ENCODE results near the gene AP2B1. TPM values are rescaled to one million over a fixed set of nuclear protein-coding genes. Genes with fewer than 3 reads are reported as not detected.
A peak's percentile ranks its signal among the peaks of the same experiment; 100 is the strongest.

Gene AP2B1
- total RNA-seq, 1 donor from 2014 or later = 37.9 TPM

- ATAC-seq = no peak
These were observed 145.0 kb downstream of the AP2B1 start for GRCh38 chr17:35731917-35732805.

GRCh38 chr17:35732806-35733136, 145.6 kb downstream of the AP2B1 start:
- ATAC-seq = no peak

- no peak for ATAC-seq
These were observed 146.2 kb downstream of the AP2B1 start for GRCh38 chr17:35733366-35733765.

GRCh38 chr17:35734396-35734795, 147.3 kb downstream of the AP2B1 start:
- ATAC-seq = no peak

GRCh38 chr17:35735036-35735805, 148.1 kb downstream of the AP2B1 start:
- no peak for ATAC-seq

- ATAC-seq = no peak
These were observed 149.1 kb downstream of the AP2B1 start for GRCh38 chr17:35736236-35736635.

GRCh38 chr17:35738519-35739133, 151.5 kb downstream of the AP2B1 start:
- no peak for ATAC-seq

GRCh38 chr17:35740216-35740615, 153.1 kb downstream of the AP2B1 start:
- no peak for ATAC-seq

GRCh38 chr17:35740997-35741931, 154.1 kb downstream of the AP2B1 start:
- peak; percentile 19 for ATAC-seq

GRCh38 chr17:35742496-35742895, 155.4 kb downstream of the AP2B1 start:
- ATAC-seq = no peak

GRCh38 chr17:35742896-35743477, 155.9 kb downstream of the AP2B1 start:
- ATAC-seq = no peak

GRCh38 chr17:35743626-35744328, 156.7 kb downstream of the AP2B1 start:
- no peak for ATAC-seq

GRCh38 chr17:35744830-35745229, 157.7 kb downstream of the AP2B1 start:
- no peak for ATAC-seq

GRCh38 chr17:35745246-35745645, 158.1 kb downstream of the AP2B1 start:
- ATAC-seq = no peak

- no peak for ATAC-seq
These were observed 158.7 kb downstream of the AP2B1 start for GRCh38 chr17:35745749-35746320.

GRCh38 chr17:35747540-35748017, 160.5 kb downstream of the AP2B1 start:
- ATAC-seq = peak; percentile 79

- ATAC-seq = peak; percentile 40
These were observed 161.3 kb downstream of the AP2B1 start for GRCh38 chr17:35748341-35748841.

- ATAC-seq = no peak
These were observed 161.9 kb downstream of the AP2B1 start for GRCh38 chr17:35748979-35749378.

- ATAC-seq = no peak
These were observed 162.7 kb downstream of the AP2B1 start for GRCh38 chr17:35749560-35750412.
